Kidney (tissue), 14 donors: Measurements from ENCODE around the gene CAMK2A. TPM values are rescaled to one million over a fixed set of nuclear protein-coding genes. Genes with fewer than 3 reads are reported as not detected.

Experiments
- DNase-seq, 5 donors: peaks; one replicate each; pipeline ENCODE4 v3.0.0-alpha.2; 2013 to 2020
- FAIRE-seq: peaks from 2 replicates; lab custom pipeline; 2012; peaks lifted over from hg19 to GRCh38; lab: Jason Lieb, UNC
- H3K27ac ChIP-seq, 2 donors: one replicate each; pipeline ENCODE4 v1.7.0; 2013; ENCODE audit warnings: low read depth in 2 of 2, low read length in 2 of 2, inconsistent platforms in 1 of 2
- H3K27me3 ChIP-seq: one replicate; pipeline ENCODE4 v1.7.1; 2013; ENCODE audit warnings: low read length, inconsistent platforms; ENCODE audit not compliant: control insufficient read depth, insufficient read depth
- H3K36me3 ChIP-seq, 3 donors: one replicate each; pipeline versions ENCODE4 v1.7.0 to v1.7.1; 2013; ENCODE audit warnings: low read length in 3 of 3, control low read depth in 1 of 3, inconsistent platforms in 1 of 3; ENCODE audit not compliant: insufficient read depth in 3 of 3, control insufficient read depth in 2 of 3
- H3K4me1 ChIP-seq, 3 donors: one replicate each; pipeline versions ENCODE4 v1.7.0 to v1.7.1; 2013; ENCODE audit warnings: low read length in 3 of 3, inconsistent platforms in 1 of 3, low read depth in 1 of 3; ENCODE audit not compliant: control insufficient read depth in 2 of 3, insufficient read depth in 2 of 3
- H3K4me3 ChIP-seq, 3 donors: one replicate each; pipeline versions ENCODE4 v1.7.0 to v1.8.1; 2013; ENCODE audit warnings: low read length in 3 of 3, control low read depth in 1 of 3, inconsistent platforms in 1 of 3
- H3K9ac ChIP-seq, 3 donors: one replicate each; pipeline versions ENCODE4 v1.7.0 to v1.7.1; 2013; ENCODE audit warnings: low read length in 3 of 3, control low read depth in 1 of 3, inconsistent platforms in 1 of 3
- H3K9me3 ChIP-seq, 3 donors: one replicate each; pipeline versions ENCODE4 v1.7.0 to v1.7.1; 2013; ENCODE audit warnings: low read length in 3 of 3, control low read depth in 1 of 3, inconsistent platforms in 1 of 3; ENCODE audit not compliant: control insufficient read depth in 2 of 3, insufficient read depth in 1 of 3
- CTCF ChIP-seq: IDR thresholded peaks from 3 replicates; pipeline ENCODE4 v1.5.1; 2012; ENCODE audit warnings: mild to moderate bottlenecking, moderate library complexity, borderline replicate concordance; ENCODE audit not compliant: insufficient read depth; ENCODE audit errors: extremely low read depth
- intact Hi-C: fragments of 100-400 bp; cut with DNase I; formaldehyde crosslinking; loops from one replicate; pipeline ENCODE4 v1.11.1; 2022
- polyA plus RNA-seq: library from polyadenylated mRNA; stranded (reverse); fragments of 350-450 nt; fragmentation: Illumina TruSeq; extraction: RNeasy Lipid Tissue Mini Kit (QIAGEN cat#74804); gene quantifications from one replicate; pipeline ENCODE4 v1.2.3, GENCODE V29; 2014; ENCODE audit warnings: low read depth, low replicate concordance; ENCODE audit not compliant: insufficient read depth
- total RNA-seq: library from RNA; stranded (reverse); fragmentation: NEBNext Ultra II Directional; extraction: Animal tissue kit (Norgen Biotek cat#: 25700); gene quantifications from one replicate; pipeline ENCODE4 v1.2.1, GENCODE V29; 2021
- donor health status: control.
- donor health status: control.
- donor health status: control.
- donor health status: control.
- donor health status: control.
- donor health status: DM: yes; HTN: yes; CAD: no.
- donor health status: Normal renal cell carcinoma (clear cell type).

The CAMK2A gene
- total and polyA plus RNA-seq, 2 donors from 2014 or later: 0.28 to 0.90 TPM

GRCh38 chr5:150286820-150287219, 2.8 kb downstream of the CAMK2A start:
- Histone ChIP-seq H3K9me3 (no peaks in the 10 kb centered on the region), H3K4me3 (no peak overlapping the region), H3K27me3 (no peaks in the 10 kb centered on the region), H3K36me3 (no peaks in the 10 kb centered on the region), H3K27ac (no peak overlapping the region), H3K4me1 (no peaks in the 10 kb centered on the region), H3K9ac (no peak overlapping the region)
- TF ChIP-seq CTCF: peak; percentile 8
- FAIRE-seq (no peak), DNase-seq (peak in 1 of 5 donors; percentile 23)
- intact Hi-C loops: no loop called here

GRCh38 chr5:150285114-150285513, 4.5 kb downstream of the CAMK2A start:
- intact Hi-C loops: no loop called here
- no peak overlapping the region for H3K27ac ChIP-seq
- peak in 1 of 5 donors; percentile 22 for DNase-seq
- H3K4me3 ChIP-seq: no peak overlapping the region
- TF ChIP-seq CTCF: no peak
- no peaks in the 10 kb centered on the region for H3K36me3 ChIP-seq
- H3K4me1 ChIP-seq: no peaks in the 10 kb centered on the region
- H3K9ac ChIP-seq: no peak overlapping the region
- FAIRE-seq: no peak
- no peaks in the 10 kb centered on the region for H3K27me3 ChIP-seq
- H3K9me3 ChIP-seq: no peaks in the 10 kb centered on the region

GRCh38 chr5:150284311-150284710, 5.3 kb downstream of the CAMK2A start:
- FAIRE-seq (no peak), DNase-seq (peak; percentile 51 to 79 (median 76))
- TF ChIP-seq CTCF: no peak
- intact Hi-C loops: no loop called here
- no peak overlapping the region for H3K27ac ChIP-seq
- no peaks in the 10 kb centered on the region for H3K27me3 ChIP-seq
- no peak overlapping the region for H3K4me3 ChIP-seq
- no peaks in the 10 kb centered on the region for H3K9me3 ChIP-seq
- no peak overlapping the region for H3K9ac ChIP-seq
- H3K36me3 ChIP-seq: no peaks in the 10 kb centered on the region
- no peaks in the 10 kb centered on the region for H3K4me1 ChIP-seq

GRCh38 chr5:150283904-150284303, 5.7 kb downstream of the CAMK2A start:
- intact Hi-C loops: no loop called here
- Histone ChIP-seq H3K4me3 (no peak overlapping the region), H3K4me1 (no peaks in the 10 kb centered on the region), H3K36me3 (no peaks in the 10 kb centered on the region), H3K9ac (no peak overlapping the region), H3K27ac (no peak overlapping the region), H3K9me3 (no peaks in the 10 kb centered on the region), H3K27me3 (no peaks in the 10 kb centered on the region)
- FAIRE-seq (no peak), DNase-seq (peak in 1 of 5 donors; percentile 26)
- no peak for TF ChIP-seq CTCF
